Breast epithelium (tissue), 3 donors: Measurements from ENCODE around the gene PADI2.

Source experiments
- CTCF ChIP-seq, 3 donors: fragments of 450-650 bp; IDR thresholded peaks; one replicate each; pipeline ENCODE4 v1.5.1; 2016 to 2017; ENCODE audit warnings: antibody characterized with exemption in 3 of 3, mild to moderate bottlenecking in 3 of 3, moderate library complexity in 3 of 3
- POLR2A ChIP-seq: fragments of 450-650 bp; IDR thresholded peaks from one replicate; pipeline ENCODE4 v1.6.1; 2016; ENCODE audit warnings: antibody characterized with exemption, mild to moderate bottlenecking, moderate library complexity
- POLR2AphosphoS5 ChIP-seq, 3 donors: sonication (generic); formaldehyde crosslinking; IDR thresholded peaks; one replicate each; pipeline ENCODE4 v1.6.1; 2017; ENCODE audit warnings: antibody characterized with exemption in 3 of 3

GRCh38 chr1:17056551-17056950, 62.7 kb downstream of the PADI2 start:
- no peak for TF ChIP-seq POLR2A
- TF ChIP-seq CTCF (IDR thresholded peaks at IDR 0.05), result no peak
- TF ChIP-seq POLR2AphosphoS5 (IDR thresholded peaks at IDR 0.05), result no peak
